ENCODE measurements around the gene ZNF235. TPM values are rescaled to one million over a fixed set of nuclear protein-coding genes. Genes with fewer than 3 reads are reported as not detected.

The ZNF235 gene
- total and polyA plus RNA-seq, 2 of the 4 experiments (the other 2 are of a cell fraction), result 0.77 to 3.0 TPM

DNA sequence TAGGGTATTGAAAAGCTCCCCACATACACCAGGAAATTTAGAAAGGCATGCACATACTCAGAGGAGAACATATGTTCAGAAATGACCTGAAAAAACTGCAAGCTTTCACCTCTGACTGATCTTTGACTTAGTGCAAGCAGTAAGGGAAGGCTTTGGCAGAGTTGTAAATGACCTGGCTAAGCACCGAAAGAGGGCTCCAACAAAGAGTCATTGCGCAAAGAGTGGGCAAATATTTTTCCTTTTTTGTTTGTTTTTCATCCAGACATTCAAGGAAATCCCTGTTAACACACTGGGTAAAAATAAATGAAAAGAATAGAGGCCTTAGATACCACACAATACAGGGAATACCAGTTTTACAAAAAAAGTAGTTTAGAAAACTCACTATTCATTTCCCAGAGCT is 50.3 kb downstream of the ZNF235 start:
- dilution Hi-C loops (cut with HindIII; ENCODE audit: low sequenced_read_pairs, unreplicated experiment), result no loop called here
- no peaks in the 10 kb centered on the region for H3K27me3 ChIP-seq (ENCODE audit: control insufficient read depth, insufficient read depth, low read length)

More for the DNA sequence above, 50.3 kb downstream of the ZNF235 start:
- WGBS, 2 experiments (ENCODE audit: extremely low coverage in 2 of 2, insufficient read length in 1 of 2), result no CpG with 5 or more reads among the region's 2 CpGs
- ATAC-seq (ENCODE audit: low read depth) (no peak), DNase-seq (no peak)
- Histone ChIP-seq H4K5ac (ENCODE audit: low read depth, low read length) (no peak overlapping the region), H2AFZ (replicated peaks; ENCODE audit: low read length, poor library complexity) (no peak overlapping the region), H3K4me2 (ENCODE audit: low read depth, low read length) (no peak overlapping the region), H3K27ac (ENCODE audit: insufficient read depth, low read length) (no peak overlapping the region), H4K8ac (ENCODE audit: low read depth in 2 of 2, low read length in 2 of 2) (no peak overlapping the region), H3K56ac (ENCODE audit: extremely low read depth, insufficient read depth, low read length) (no peak overlapping the region), H2AK9ac (replicated peaks; ENCODE audit: low read depth, low read length, poor library complexity) (no peak overlapping the region), H4K91ac (ENCODE audit: insufficient read depth, low read depth, low read length) (no peak overlapping the region), H3K23ac (ENCODE audit: low read depth, low read length) (no peak overlapping the region), H3K4me1 (ENCODE audit: control insufficient read depth, insufficient read depth, low read length) (no peaks in the 10 kb centered on the region), H2BK5ac (ENCODE audit: low read depth, low read length, poor library complexity, severe bottlenecking) (no peak overlapping the region), H4K20me1 (ENCODE audit: insufficient read depth, low read length) (no peaks in the 10 kb centered on the region), H2BK20ac (ENCODE audit: low read depth, low read length) (no peak overlapping the region), H3K79me1 (ENCODE audit: low read depth in 1 of 2, low read length in 2 of 2) (no peaks in the 10 kb centered on the region), H3K4ac (ENCODE audit: low read depth, low read length) (no peak overlapping the region), H2BK15ac (ENCODE audit: low read depth, low read length) (no peak overlapping the region), H3K36me3 (ENCODE audit: control insufficient read depth, insufficient read depth, low read length) (no peaks in the 10 kb centered on the region), H3K18ac (ENCODE audit: low read depth, low read length) (no peak overlapping the region), H3K9me1 (ENCODE audit: insufficient read depth, low read length) (no peaks in the 10 kb centered on the region), H2BK120ac (ENCODE audit: low read depth, low read length) (no peak overlapping the region), H3K9ac (ENCODE audit: low read depth, low read length) (no peak overlapping the region), H2AK5ac (ENCODE audit: low read depth, low read length) (no peak overlapping the region), H3K4me3 (ENCODE audit: insufficient read depth, low read depth, low read length) (no peak overlapping the region), H3K14ac (replicated peaks; ENCODE audit: low read depth, low read length) (no peak overlapping the region), H3K9me3 (ENCODE audit: control insufficient read depth, insufficient read depth, low read length) (peaks cover 26% of the 10 kb centered on the region)
- TF ChIP-seq POLR2A (IDR thresholded peaks at IDR 0.05; ENCODE audit: low read depth, low read length) (no peak), CHD1 (IDR thresholded peaks at IDR 0.05; ENCODE audit: low read depth, low read length) (no peak), MAZ (IDR thresholded peaks at IDR 0.05; ENCODE audit: borderline replicate concordance, low read depth, low read length) (no peak), SMC3 (IDR thresholded peaks at IDR 0.05; ENCODE audit: low read depth, low read length) (no peak), RCOR1 (IDR thresholded peaks at IDR 0.05; ENCODE audit: insufficient replicate concordance, low read length) (no peak), MXI1 (IDR thresholded peaks at IDR 0.05; ENCODE audit: borderline replicate concordance, low read depth, low read length) (no peak), FOS (IDR thresholded peaks at IDR 0.05; ENCODE audit: low read depth, low read length) (no peak), RAD21 (IDR thresholded peaks at IDR 0.05; ENCODE audit: low read length) (no peak), MAFK (IDR thresholded peaks at IDR 0.05; ENCODE audit: low read depth, low read length) (no peak), NFE2L2 (IDR thresholded peaks at IDR 0.05; ENCODE audit: low read depth, low read length) (no peak), CEBPB (IDR thresholded peaks at IDR 0.05; ENCODE audit: low read depth, low read length) (no peak), BHLHE40 (IDR thresholded peaks at IDR 0.05; ENCODE audit: low read depth, low read length) (no peak), RFX5 (IDR thresholded peaks at IDR 0.05; ENCODE audit: low read depth, low read length) (no peak)
- TF ChIP-seq, protein P1, sequence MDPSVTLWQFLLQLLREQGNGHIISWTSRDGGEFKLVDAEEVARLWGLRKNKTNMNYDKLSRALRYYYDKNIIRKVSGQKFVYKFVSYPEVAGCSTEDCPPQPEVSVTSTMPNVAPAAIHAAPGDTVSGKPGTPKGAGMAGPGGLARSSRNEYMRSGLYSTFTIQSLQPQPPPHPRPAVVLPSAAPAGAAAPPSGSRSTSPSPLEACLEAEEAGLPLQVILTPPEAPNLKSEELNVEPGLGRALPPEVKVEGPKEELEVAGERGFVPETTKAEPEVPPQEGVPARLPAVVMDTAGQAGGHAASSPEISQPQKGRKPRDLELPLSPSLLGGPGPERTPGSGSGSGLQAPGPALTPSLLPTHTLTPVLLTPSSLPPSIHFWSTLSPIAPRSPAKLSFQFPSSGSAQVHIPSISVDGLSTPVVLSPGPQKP (IDR thresholded peaks at IDR 0.05; ENCODE audit: borderline replicate concordance, low read depth, low read length), result no peak
- TF ChIP-seq, protein P2, sequence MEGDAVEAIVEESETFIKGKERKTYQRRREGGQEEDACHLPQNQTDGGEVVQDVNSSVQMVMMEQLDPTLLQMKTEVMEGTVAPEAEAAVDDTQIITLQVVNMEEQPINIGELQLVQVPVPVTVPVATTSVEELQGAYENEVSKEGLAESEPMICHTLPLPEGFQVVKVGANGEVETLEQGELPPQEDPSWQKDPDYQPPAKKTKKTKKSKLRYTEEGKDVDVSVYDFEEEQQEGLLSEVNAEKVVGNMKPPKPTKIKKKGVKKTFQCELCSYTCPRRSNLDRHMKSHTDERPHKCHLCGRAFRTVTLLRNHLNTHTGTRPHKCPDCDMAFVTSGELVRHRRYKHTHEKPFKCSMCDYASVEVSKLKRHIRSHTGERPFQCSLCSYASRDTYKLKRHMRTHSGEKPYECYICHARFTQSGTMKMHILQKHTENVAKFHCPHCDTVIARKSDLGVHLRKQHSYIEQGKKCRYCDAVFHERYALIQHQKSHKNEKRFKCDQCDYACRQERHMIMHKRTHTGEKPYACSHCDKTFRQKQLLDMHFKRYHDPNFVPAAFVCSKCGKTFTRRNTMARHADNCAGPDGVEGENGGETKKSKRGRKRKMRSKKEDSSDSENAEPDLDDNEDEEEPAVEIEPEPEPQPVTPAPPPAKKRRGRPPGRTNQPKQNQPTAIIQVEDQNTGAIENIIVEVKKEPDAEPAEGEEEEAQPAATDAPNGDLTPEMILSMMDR (conservative IDR thresholded peaks at IDR 0.05; ENCODE audit: low read depth, low read length), result no peak
- TF ChIP-seq, protein P3, sequence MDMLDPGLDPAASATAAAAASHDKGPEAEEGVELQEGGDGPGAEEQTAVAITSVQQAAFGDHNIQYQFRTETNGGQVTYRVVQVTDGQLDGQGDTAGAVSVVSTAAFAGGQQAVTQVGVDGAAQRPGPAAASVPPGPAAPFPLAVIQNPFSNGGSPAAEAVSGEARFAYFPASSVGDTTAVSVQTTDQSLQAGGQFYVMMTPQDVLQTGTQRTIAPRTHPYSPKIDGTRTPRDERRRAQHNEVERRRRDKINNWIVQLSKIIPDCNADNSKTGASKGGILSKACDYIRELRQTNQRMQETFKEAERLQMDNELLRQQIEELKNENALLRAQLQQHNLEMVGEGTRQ (IDR thresholded peaks at IDR 0.05; ENCODE audit: low read depth, low read length), result no peak
- ChIA-PET CTCF (no interaction called here), POLR2A (ENCODE audit: unreplicated experiment) (no interaction called here)
- in situ Hi-C loops (cut with MboI; ENCODE audit: low sequenced_read_pairs) (no loop called here), intact Hi-C loops (cut with micrococcal nuclease) (no loop called here)
- no TSS peak for BruUV-seq (replicated peaks)

All from IMR-90 (cell line).